ENCODE measurements around the gene KRTAP4-6.
"Not testable (repeated sequence)": the region's sequence is repeated elsewhere in the genome, so short reads cannot be mapped to it uniquely, and the experiment has no call there.

KRTAP4-6 gene

GRCh38 chr17:41140360-41141131 lies at the start of gene KRTAP4-6:
Gene KRTAP4-6, minus strand, starts transcription at chr17:41140544. Its CDS starts 57 bp downstream, at chr17:41140487.
- no peak for DNase-seq (ENCODE audit: low spot score)

- DNase-seq (ENCODE audit: low spot score) = not testable (repeated sequence)
Observed at GRCh38 chr17:41189837-41190318, 49.5 kb upstream of the KRTAP4-6 start, which contains the start of gene KRTAP9-1. Gene KRTAP9-1, plus strand, starts transcription at chr17:41189887. Its CDS starts 0 bp downstream, at chr17:41189887.

GRCh38 chr17:41186872-41187271 lies 46.5 kb upstream of the KRTAP4-6 start:
- DNase-seq (ENCODE audit: low spot score) = no peak

- no peak for DNase-seq (ENCODE audit: low spot score)
Observed at GRCh38 chr17:41185001-41185400, 44.7 kb upstream of the KRTAP4-6 start.

- DNase-seq (ENCODE audit: low spot score) = no peak
Observed at GRCh38 chr17:41184480-41184961, 44.2 kb upstream of the KRTAP4-6 start, which contains the start of gene KRTAP4-1. Gene KRTAP4-1, minus strand, starts transcription at chr17:41184911. Its CDS starts 57 bp downstream, at chr17:41184854.

GRCh38 chr17:41178843-41179616 lies 38.7 kb upstream of the KRTAP4-6 start:
- no peak for DNase-seq (ENCODE audit: low spot score)

- DNase-seq (ENCODE audit: low spot score) = no peak
Observed at GRCh38 chr17:41178341-41178740, 38.0 kb upstream of the KRTAP4-6 start.

GRCh38 chr17:41177727-41178271 lies 37.5 kb upstream of the KRTAP4-6 start, which contains the start of gene KRTAP4-2:
Gene KRTAP4-2, minus strand, starts transcription at chr17:41178221. Its CDS starts 57 bp downstream, at chr17:41178164.
- no peak for DNase-seq (ENCODE audit: low spot score)

GRCh38 chr17:41176744-41177387 lies 36.5 kb upstream of the KRTAP4-6 start:
- DNase-seq (ENCODE audit: low spot score) = no peak

GRCh38 chr17:41171886-41172285 lies 31.5 kb upstream of the KRTAP4-6 start:
- DNase-seq (ENCODE audit: low spot score) = no peak

- no peak for DNase-seq (ENCODE audit: low spot score)
Observed at GRCh38 chr17:41168121-41168520, 27.8 kb upstream of the KRTAP4-6 start, which contains the start of gene KRTAP4-3. Gene KRTAP4-3, minus strand, starts transcription at chr17:41168221. Its CDS starts 49 bp downstream, at chr17:41168172.

- no peak for DNase-seq (ENCODE audit: low spot score)
Observed at GRCh38 chr17:41167561-41167960, 27.2 kb upstream of the KRTAP4-6 start.

GRCh38 chr17:41163828-41164227 lies 23.5 kb upstream of the KRTAP4-6 start:
- DNase-seq (ENCODE audit: low spot score) = no peak

- no peak for DNase-seq (ENCODE audit: low spot score)
Observed at GRCh38 chr17:41160648-41161047, 20.3 kb upstream of the KRTAP4-6 start, which contains the start of gene KRTAP4-4. Gene KRTAP4-4, minus strand, starts transcription at chr17:41160748. Its CDS starts 57 bp downstream, at chr17:41160691.

GRCh38 chr17:41160190-41160589 lies 19.8 kb upstream of the KRTAP4-6 start:
- DNase-seq (ENCODE audit: low spot score) = not testable (repeated sequence)

- DNase-seq (ENCODE audit: low spot score) = no peak
Observed at GRCh38 chr17:41153856-41154255, 13.5 kb upstream of the KRTAP4-6 start.

- no peak for DNase-seq (ENCODE audit: low spot score)
Observed at GRCh38 chr17:41151525-41151924, 11.2 kb upstream of the KRTAP4-6 start.

- DNase-seq (ENCODE audit: low spot score) = no peak
Observed at GRCh38 chr17:41150026-41150425, 9.7 kb upstream of the KRTAP4-6 start.

GRCh38 chr17:41149652-41149985 lies 9.3 kb upstream of the KRTAP4-6 start, which contains the start of gene KRTAP4-5:
Gene KRTAP4-5, minus strand, starts transcription at chr17:41149825. Its CDS starts 58 bp downstream, at chr17:41149767.
- DNase-seq (ENCODE audit: low spot score) = no peak

- DNase-seq (ENCODE audit: low spot score) = not testable (repeated sequence)
Observed at GRCh38 chr17:41148971-41149651, 8.8 kb upstream of the KRTAP4-6 start.

All from LoVo (cell line).